GM19467 (cell line): ENCODE measurements around the gene SPACA9.

Experiments
- ATAC-seq: cut with Tn5 transposase; IDR thresholded peaks from one replicate; pipeline ENCODE4 v1.9.1; 2021; ENCODE audit warnings: mild to moderate bottlenecking, moderate library complexity; ENCODE audit not compliant: unreplicated experiment

SPACA9 gene

GRCh38 chr9:132937463-132937901 lies 58.8 kb downstream of the SPACA9 start:
- no peak for ATAC-seq

GRCh38 chr9:132939169-132939568 lies 60.5 kb downstream of the SPACA9 start:
- no peak for ATAC-seq
